IPS-20b (cell line): ENCODE measurements around the gene ADGRF4.
"Not testable (repeated sequence)": the region's sequence is repeated elsewhere in the genome, so short reads cannot be mapped to it uniquely, and the experiment has no call there.

ENCODE experiments used
- H3K27ac ChIP-seq: one replicate; pipeline ENCODE4 v1.5.1; 2013; ENCODE audit warnings: low read length
- H3K27me3 ChIP-seq: 2 replicates; pipeline ENCODE4 v1.6.1; 2013; ENCODE audit warnings: mild to moderate bottlenecking, low read length, inconsistent platforms; ENCODE audit not compliant: insufficient read depth
- H3K36me3 ChIP-seq: 2 replicates; pipeline ENCODE4 v1.6.1; 2013; ENCODE audit warnings: low read depth, mild to moderate bottlenecking, inconsistent platforms, low read length, moderate library complexity; ENCODE audit not compliant: insufficient read depth
- H3K4me1 ChIP-seq: 2 replicates; pipeline ENCODE4 v1.6.1; 2013; ENCODE audit warnings: mild to moderate bottlenecking, control low read depth, inconsistent platforms, low read length, moderate library complexity; ENCODE audit not compliant: insufficient read depth
- H3K4me3 ChIP-seq: 2 replicates; pipeline ENCODE4 v1.5.1; 2013; ENCODE audit warnings: mild to moderate bottlenecking, low read length, inconsistent platforms
- H3K9ac ChIP-seq: 2 replicates; pipeline ENCODE4 v1.6.1; 2013; ENCODE audit warnings: low read depth, mild to moderate bottlenecking, inconsistent platforms, low read length, moderate library complexity
- H3K9me3 ChIP-seq: 2 replicates; pipeline ENCODE4 v1.6.1; 2013; ENCODE audit warnings: mild to moderate bottlenecking, low read depth, low read length, inconsistent platforms; ENCODE audit not compliant: insufficient read depth

Gene ADGRF4

GRCh38 chr6:47743744-47744143 is 45.4 kb downstream of the ADGRF4 start:
- H3K27ac ChIP-seq: no peak overlapping the region
- H3K36me3 ChIP-seq: no peaks in the 10 kb centered on the region

GRCh38 chr6:47745269-47745668 is 46.9 kb downstream of the ADGRF4 start:
- H3K9me3 ChIP-seq, H3K9ac ChIP-seq, H3K27me3 ChIP-seq, H3K4me3 ChIP-seq, H3K4me1 ChIP-seq, H3K36me3 ChIP-seq, H3K27ac ChIP-seq: not testable (repeated sequence)

More at GRCh38 chr6:47743744-47744143, 45.4 kb downstream of the ADGRF4 start:
- Histone ChIP-seq H3K9ac (no peak overlapping the region), H3K9me3 (no peaks in the 10 kb centered on the region), H3K27me3 (no peaks in the 10 kb centered on the region), H3K4me1 (peaks cover 4% of the 10 kb centered on the region; the same call in 1 of the 2 replicates), H3K4me3 (no peak overlapping the region)

GRCh38 chr6:47749757-47750156 is 51.4 kb downstream of the ADGRF4 start:
- H3K27me3 ChIP-seq: no peaks in the 10 kb centered on the region
- no peaks in the 10 kb centered on the region; the same call in 1 of the 2 replicates for H3K9me3 ChIP-seq
- no peak overlapping the region for H3K4me3 ChIP-seq
- no peak overlapping the region for H3K9ac ChIP-seq
- H3K27ac ChIP-seq: no peak overlapping the region
- H3K36me3 ChIP-seq: no peaks in the 10 kb centered on the region
- H3K4me1 ChIP-seq: no peaks in the 10 kb centered on the region

- H3K36me3 ChIP-seq: no peaks in the 10 kb centered on the region
- no peak overlapping the region for H3K27ac ChIP-seq
- H3K27me3 ChIP-seq: no peaks in the 10 kb centered on the region
- no peaks in the 10 kb centered on the region; the same call in 1 of the 2 replicates for H3K9me3 ChIP-seq
- H3K4me1 ChIP-seq: no peaks in the 10 kb centered on the region
- H3K9ac ChIP-seq: no peak overlapping the region
- no peak overlapping the region for H3K4me3 ChIP-seq
Measured at GRCh38 chr6:47752801-47753200, 54.4 kb downstream of the ADGRF4 start.

- Histone ChIP-seq H3K9ac (no peak overlapping the region), H3K27me3 (no peaks in the 10 kb centered on the region), H3K4me3 (no peak overlapping the region), H3K27ac (no peak overlapping the region), H3K36me3 (no peaks in the 10 kb centered on the region), H3K9me3 (no peaks in the 10 kb centered on the region; the same call in 1 of the 2 replicates), H3K4me1 (no peaks in the 10 kb centered on the region)
Measured at GRCh38 chr6:47759364-47759763, 61.0 kb downstream of the ADGRF4 start.

GRCh38 chr6:47762502-47762901 is 64.1 kb downstream of the ADGRF4 start:
- H3K4me1 ChIP-seq: no peaks in the 10 kb centered on the region
- H3K9ac ChIP-seq: no peak overlapping the region
- H3K4me3 ChIP-seq: no peak overlapping the region
- no peaks in the 10 kb centered on the region for H3K9me3 ChIP-seq
- no peaks in the 10 kb centered on the region for H3K36me3 ChIP-seq
- H3K27me3 ChIP-seq: no peaks in the 10 kb centered on the region
- no peak overlapping the region for H3K27ac ChIP-seq

GRCh38 chr6:47766445-47766844 is 68.1 kb downstream of the ADGRF4 start:
- Histone ChIP-seq H3K9ac (no peak overlapping the region), H3K36me3 (no peaks in the 10 kb centered on the region), H3K27me3 (no peaks in the 10 kb centered on the region), H3K4me3 (no peak overlapping the region), H3K27ac (no peak overlapping the region), H3K9me3 (no peaks in the 10 kb centered on the region), H3K4me1 (no peaks in the 10 kb centered on the region)

GRCh38 chr6:47767102-47767501 is 68.7 kb downstream of the ADGRF4 start:
- no peak overlapping the region for H3K9ac ChIP-seq
- no peak overlapping the region for H3K4me3 ChIP-seq
- no peaks in the 10 kb centered on the region for H3K4me1 ChIP-seq
- no peak overlapping the region for H3K27ac ChIP-seq
- no peaks in the 10 kb centered on the region for H3K9me3 ChIP-seq
- no peaks in the 10 kb centered on the region for H3K27me3 ChIP-seq
- H3K36me3 ChIP-seq: no peaks in the 10 kb centered on the region

GRCh38 chr6:47769982-47770381 is 71.6 kb downstream of the ADGRF4 start:
- no peaks in the 10 kb centered on the region for H3K9me3 ChIP-seq
- H3K36me3 ChIP-seq: no peaks in the 10 kb centered on the region
- no peak overlapping the region for H3K9ac ChIP-seq
- no peak overlapping the region for H3K4me3 ChIP-seq
- no peak overlapping the region for H3K27ac ChIP-seq
- H3K27me3 ChIP-seq: no peaks in the 10 kb centered on the region
- H3K4me1 ChIP-seq: no peaks in the 10 kb centered on the region
